HPDE6-E6E7 (cell line): ENCODE results near the gene IGFL3.
"Not testable (repeated sequence)": the region's sequence is repeated elsewhere in the genome, so short reads cannot be mapped to it uniquely, and the experiment has no call there.

ENCODE experiments used
- DNase-seq: peaks from one replicate; pipeline ENCODE4 v3.0.0; 2011; ENCODE audit warnings: missing footprints; ENCODE audit errors: extremely low spot score

IGFL3 gene

GRCh38 chr19:46124638-46125115, at the start of gene IGFL3:
IGFL3 (minus strand) TSS chr19:46124688; CDS start chr19:46124649, 39 bp downstream.
- no peak for DNase-seq

GRCh38 chr19:46173886-46174480, 49.5 kb upstream of the IGFL3 start:
- no peak for DNase-seq

DNA sequence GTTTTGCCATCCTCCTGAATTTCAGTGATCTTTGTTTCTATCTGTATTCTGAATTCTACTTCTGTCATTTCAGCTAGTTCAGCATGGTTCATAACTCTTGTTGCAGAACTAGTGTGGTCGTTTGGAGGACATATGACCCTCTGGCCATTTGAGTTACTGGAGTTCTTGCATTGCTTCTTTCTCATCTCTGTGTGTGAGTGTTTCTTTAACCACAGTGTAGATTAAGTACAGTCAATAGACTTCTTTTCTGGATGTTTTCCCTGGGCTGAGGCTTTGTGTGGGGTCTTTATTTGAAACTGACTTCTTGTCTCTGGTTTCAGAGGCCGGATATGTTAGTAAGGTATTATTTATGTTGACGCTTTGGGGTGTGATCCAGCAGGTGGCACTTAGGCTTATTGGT, 38.2 kb upstream of the IGFL3 start:
- no peak for DNase-seq

DNA sequence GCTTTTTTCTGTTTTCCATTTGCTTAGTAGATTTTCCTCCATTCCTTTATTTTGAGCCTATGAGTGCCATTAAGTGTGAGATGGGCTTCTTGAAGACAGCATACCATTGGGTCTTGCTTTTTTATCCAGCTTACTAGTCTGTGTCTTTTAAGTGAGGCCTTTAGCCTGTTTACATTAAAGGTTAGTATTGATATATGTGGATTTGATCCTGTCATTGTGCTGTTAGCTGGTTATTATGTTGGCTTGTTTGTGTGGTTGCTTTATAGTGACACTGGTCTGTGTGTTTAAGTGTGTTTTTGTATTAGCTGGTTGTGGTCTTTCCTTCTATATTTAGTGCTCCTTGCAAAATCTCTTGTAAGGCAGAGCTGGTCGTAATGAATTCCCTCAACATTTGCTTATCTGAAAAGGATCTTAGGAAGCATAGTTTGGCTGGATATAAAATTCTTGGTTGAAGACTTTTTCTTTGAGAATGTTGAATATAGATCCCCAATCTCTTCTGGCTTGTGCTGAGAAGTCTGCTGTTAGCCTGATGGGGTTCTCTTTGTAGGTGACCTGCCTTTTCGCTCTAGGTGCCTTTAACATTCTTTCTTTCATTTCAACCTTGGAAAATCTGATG, 37.3 kb upstream of the IGFL3 start:
- not testable (repeated sequence) for DNase-seq

- DNase-seq = no peak
Measured at GRCh38 chr19:46160233-46160775, 35.8 kb upstream of the IGFL3 start.

- no peak for DNase-seq
Measured at GRCh38 chr19:46159418-46160232, 35.1 kb upstream of the IGFL3 start.

DNA sequence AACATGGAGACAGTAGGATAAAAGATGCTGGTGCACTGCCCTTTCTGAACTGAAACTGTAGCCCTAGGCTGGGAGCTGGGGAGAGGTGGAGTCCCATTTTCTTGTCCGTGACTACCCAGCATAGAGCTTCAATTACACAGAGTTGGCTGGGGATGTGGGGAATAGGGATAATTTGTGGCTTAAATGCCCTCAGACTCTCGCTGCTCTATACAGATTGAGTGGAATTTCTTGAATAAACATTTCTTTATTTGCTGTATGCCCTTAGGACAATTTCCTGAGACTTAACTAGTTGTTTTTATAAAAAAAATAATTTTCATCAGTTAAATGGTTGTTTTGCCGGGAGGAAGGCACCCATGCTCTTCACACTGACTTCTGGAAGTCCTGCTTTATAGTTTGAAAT, 30.7 kb upstream of the IGFL3 start:
- no peak for DNase-seq

- DNase-seq = no peak
Measured at GRCh38 chr19:46150606-46151005, 26.1 kb upstream of the IGFL3 start.

DNA sequence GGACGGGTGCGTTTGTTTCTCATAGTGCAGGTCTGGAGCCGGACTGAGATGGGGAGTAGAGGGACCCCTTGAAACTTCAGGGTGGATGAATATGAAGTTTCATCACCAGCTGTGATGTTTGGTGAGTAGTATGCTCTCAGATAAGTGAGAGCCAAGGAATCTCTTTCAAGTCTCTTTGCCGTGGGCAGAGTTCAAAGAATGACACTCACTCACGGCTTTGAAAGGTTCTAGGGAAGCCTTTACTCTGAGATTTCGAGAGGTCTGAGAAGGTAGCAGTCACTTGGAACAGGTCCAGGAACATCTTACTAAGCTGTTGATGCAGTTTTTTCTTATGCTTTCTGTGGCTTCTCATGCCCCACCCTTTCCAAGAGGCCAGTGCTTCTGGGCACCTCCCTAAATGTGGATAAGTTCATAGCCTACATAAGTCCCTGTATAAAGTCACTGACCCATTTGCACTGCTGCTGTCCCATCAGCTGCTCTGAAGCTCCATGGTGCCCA, 23.4 kb upstream of the IGFL3 start, which contains the start of gene IGFL2:
Gene IGFL2, plus strand, starts transcription at position 448 of the 498 bp plus-strand sequence. Its CDS starts 41 bp downstream, at position 489.
- DNase-seq = no peak

GRCh38 chr19:46147166-46147740, 22.8 kb upstream of the IGFL3 start:
- no peak for DNase-seq

GRCh38 chr19:46144756-46145155, 20.3 kb upstream of the IGFL3 start:
- no peak for DNase-seq

DNA sequence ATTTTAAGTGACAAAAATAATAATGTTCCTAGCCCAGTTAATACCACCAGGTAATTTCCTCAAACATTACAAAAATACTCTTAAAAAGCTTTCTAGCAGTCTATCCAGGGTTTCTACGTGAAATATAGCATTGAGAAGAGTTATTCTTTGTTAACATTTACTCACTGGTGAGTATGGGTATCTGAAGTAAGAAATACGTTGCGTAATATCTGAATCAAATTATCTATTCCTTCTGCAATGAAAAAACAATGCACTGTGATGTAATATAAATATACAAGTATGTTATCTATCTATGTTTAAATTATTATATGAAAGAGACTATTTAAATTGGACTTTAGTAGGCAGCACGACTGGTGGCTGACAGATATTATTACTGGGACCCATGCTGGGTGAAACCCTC, 17.8 kb upstream of the IGFL3 start:
- no peak for DNase-seq

DNA sequence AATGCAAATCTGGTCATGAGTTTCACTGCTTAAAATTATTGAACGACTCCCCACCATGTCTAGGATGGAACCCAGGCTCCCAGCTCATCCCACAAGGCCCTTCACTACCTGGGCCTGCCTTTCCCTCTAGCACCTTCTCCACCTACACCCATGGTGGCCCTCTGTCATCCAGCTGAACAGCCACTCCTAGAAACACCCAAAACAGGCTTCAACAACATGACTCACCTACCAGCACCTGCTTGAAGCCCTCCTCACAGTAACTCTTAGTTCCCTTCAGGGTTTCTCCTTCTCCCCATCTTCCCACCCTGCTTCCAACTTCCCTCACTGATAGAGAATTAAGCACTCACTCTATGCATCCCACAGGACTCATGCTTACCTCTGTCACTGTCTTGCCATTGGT, 16.9 kb upstream of the IGFL3 start:
- DNase-seq = no peak

GRCh38 chr19:46137915-46138473, 13.5 kb upstream of the IGFL3 start:
- no peak for DNase-seq

DNA sequence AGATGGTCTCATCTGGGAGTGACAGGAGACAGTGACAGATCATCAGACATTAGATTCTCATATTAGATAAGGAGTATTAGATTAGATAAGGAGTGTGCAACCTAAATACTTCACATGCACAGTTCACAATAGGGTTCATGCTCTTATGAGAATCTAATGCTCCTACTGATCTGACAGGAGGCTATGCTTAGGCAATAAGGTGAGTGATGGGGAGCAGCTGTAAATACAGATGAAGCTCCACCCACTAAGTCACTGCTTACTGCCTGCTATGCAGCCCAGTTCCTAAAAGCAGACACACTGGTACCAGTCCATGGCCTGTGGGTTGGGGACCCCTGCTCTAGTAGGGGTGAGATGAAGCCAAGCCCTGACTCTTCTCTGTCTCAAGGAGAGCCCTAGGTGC, 10.0 kb upstream of the IGFL3 start:
- no peak for DNase-seq

DNA sequence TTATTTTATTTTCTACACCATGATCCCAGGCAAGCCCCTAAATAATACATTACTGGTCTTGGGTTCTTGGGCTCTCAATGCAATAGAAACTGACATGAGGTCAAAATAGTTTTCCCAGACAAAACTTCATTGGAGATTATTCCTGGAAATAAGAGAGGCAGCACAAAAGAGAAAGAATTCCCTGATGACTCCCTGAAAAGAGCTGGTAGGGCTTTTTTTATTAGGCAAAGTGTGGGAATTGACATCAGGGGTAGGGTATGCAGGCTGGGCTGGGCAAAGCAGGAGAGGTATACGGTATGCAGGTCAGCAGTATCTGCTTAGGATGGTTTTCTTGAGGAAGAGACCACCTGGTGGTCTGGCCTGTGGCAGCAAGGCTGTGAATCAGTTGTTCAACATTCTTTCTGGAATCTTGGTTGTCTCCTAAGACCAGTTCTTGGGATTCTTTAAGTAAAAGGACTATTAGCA, 9.3 kb upstream of the IGFL3 start:
- DNase-seq = no peak

DNA sequence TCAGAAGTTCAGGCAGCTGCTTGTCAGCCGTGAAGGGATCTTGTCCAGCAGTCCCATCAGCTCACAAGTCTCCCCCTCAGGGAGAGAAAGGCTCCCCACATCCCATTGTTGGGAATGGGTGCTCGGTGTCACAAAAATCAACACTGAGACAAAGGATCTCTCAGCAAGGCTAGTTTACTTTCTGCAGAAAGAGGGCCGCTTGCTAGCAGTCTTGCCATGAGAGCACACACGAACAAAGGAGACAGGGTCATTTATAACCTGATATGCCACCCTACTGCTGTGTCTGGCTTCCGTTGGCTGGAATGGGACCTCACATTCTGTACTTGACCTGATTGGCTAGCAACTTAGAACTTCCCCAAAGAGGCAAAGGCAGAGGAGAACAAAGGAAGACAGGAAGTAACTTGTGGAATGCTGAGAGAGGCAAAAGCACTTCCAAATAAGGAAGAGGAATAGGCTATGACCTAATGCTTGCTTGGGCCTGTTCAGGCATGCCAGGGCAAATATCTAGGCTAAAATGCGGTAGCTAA, 8.7 kb upstream of the IGFL3 start:
- peak; percentile 21 for DNase-seq

DNA sequence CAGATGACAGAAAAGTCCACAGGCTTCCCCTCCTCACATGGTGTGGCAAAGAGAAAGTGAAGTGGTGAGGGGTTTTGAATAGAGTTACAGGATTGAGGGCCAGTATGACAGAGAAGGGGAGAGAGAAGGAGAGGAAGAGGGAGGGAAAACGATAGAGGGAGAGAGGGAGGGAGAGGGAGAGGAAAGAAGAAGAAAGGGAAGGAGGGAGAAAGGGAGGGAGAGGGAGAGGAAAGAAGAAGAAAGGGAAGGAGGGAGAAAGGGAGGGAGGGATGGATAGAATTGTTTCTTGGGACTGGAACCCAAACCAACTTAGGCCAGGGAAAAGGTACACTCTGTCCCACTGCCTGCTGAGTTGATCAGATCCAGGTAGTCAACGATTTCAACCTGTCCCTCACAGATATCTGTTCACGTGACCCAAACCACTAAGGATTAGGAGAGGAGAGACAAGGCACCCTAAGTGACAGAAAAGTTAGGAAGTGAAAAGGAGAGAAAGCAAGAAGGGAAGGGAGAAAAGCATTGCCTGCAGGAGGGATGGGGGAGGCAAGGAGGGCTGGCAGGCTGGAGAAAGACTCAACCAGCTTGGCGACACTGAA, 8.1 kb upstream of the IGFL3 start:
- no peak for DNase-seq

- no peak for DNase-seq
Measured at GRCh38 chr19:46131485-46132143, 7.1 kb upstream of the IGFL3 start.

- DNase-seq = no peak
Measured at GRCh38 chr19:46126086-46126580, 1.6 kb upstream of the IGFL3 start.
